K562 (cell line): ENCODE data around the gene HIVEP1. TPM values are rescaled to one million over a fixed set of nuclear protein-coding genes. Genes with fewer than 3 reads are reported as not detected.
A peak's percentile ranks its signal among the peaks of the same experiment; 100 is the strongest.

Experiments used
- CEBPB ChIP-seq: fragments of 450-650 bp; IDR thresholded peaks from 2 replicates; pipeline ENCODE4 v1.6.1; 2016; ENCODE audit warnings: missing genetic modification characterization, missing compliant biosample characterization
- ELF1 ChIP-seq: fragments of 200-800 bp; sonication (Bioruptor generic); IDR thresholded peaks from 2 replicates; pipeline ENCODE4 v1.6.1; 2016; ENCODE audit warnings: missing genetic modification characterization, missing compliant biosample characterization
- FOXM1 ChIP-seq, 2 experiments: fragments of 450-650 bp in 1 of 2; sonication (generic) in 1 of 2; formaldehyde crosslinking in 1 of 2; IDR thresholded peaks; 2 replicates each; pipeline versions ENCODE4 v1.6.1 to v1.9.0; 2017 to 2022; ENCODE audit warnings: low read depth in 2 of 2, mild to moderate bottlenecking in 2 of 2, missing genetic modification reagents in 1 of 2, moderate library complexity in 1 of 2
- HES1 ChIP-seq: fragments of 450-650 bp; IDR thresholded peaks from 2 replicates; pipeline ENCODE4 v1.6.1; 2016; ENCODE audit warnings: low read depth, mild to moderate bottlenecking, moderate library complexity
- HINFP ChIP-seq: fragments of 450-650 bp; conservative IDR thresholded peaks from 2 replicates; pipeline ENCODE4 v1.6.1; 2016; ENCODE audit warnings: missing genetic modification characterization, low read depth, mild to moderate bottlenecking, control low read depth, missing compliant biosample characterization
- HOXB6 ChIP-seq: fragments of 250-450 bp; sonication (Bioruptor Pico); IDR thresholded peaks from 2 replicates; pipeline ENCODE4 v1.5.1; 2022; ENCODE audit warnings: mild to moderate bottlenecking, borderline replicate concordance
- KDM1A ChIP-seq, 2 experiments: fragments of 450-650 bp; IDR thresholded peaks; 2 replicates each; pipeline ENCODE4 v1.6.1; 2016; ENCODE audit warnings: mild to moderate bottlenecking in 2 of 2
- MTA1 ChIP-seq: fragments of 450-650 bp; IDR thresholded peaks from 2 replicates; pipeline ENCODE4 v1.6.1; 2017; ENCODE audit warnings: borderline replicate concordance
- NFE2 ChIP-seq: IDR thresholded peaks from 2 replicates; pipeline ENCODE4 v1.6.1; 2014; ENCODE audit warnings: antibody characterized with exemption, low read depth
- NR3C1 ChIP-seq: sonication (generic); formaldehyde crosslinking; IDR thresholded peaks from 2 replicates; pipeline ENCODE4 v1.8.1; 2022; ENCODE audit warnings: missing genetic modification reagents
- PURB ChIP-seq: sonication (generic); formaldehyde crosslinking; IDR thresholded peaks from 2 replicates; pipeline ENCODE4 v1.9.0; 2021; ENCODE audit warnings: low read depth, mild to moderate bottlenecking, missing genetic modification reagents
- SPI1 ChIP-seq: IDR thresholded peaks from 2 replicates; pipeline ENCODE4 v1.6.1; 2011; ENCODE audit warnings: low read depth, low read length, control low read depth, borderline replicate concordance
- TAF9B ChIP-seq: fragments of 450-650 bp; IDR thresholded peaks from 2 replicates; pipeline ENCODE4 v1.6.1; 2018; ENCODE audit warnings: mild to moderate bottlenecking; ENCODE audit not compliant: partially characterized antibody
- ZNF12 ChIP-seq: sonication (generic); formaldehyde crosslinking; IDR thresholded peaks from 2 replicates; pipeline ENCODE4 v1.4.0; 2020; ENCODE audit warnings: mild to moderate bottlenecking, missing genetic modification reagents
- ZNF165 ChIP-seq: fragments of 250-450 bp; sonication (Bioruptor Pico); IDR thresholded peaks from 2 replicates; pipeline ENCODE4 v1.4.0; 2020; ENCODE audit warnings: borderline replicate concordance
- ZNF407 ChIP-seq: fragments of 450-650 bp; IDR thresholded peaks from 2 replicates; pipeline ENCODE4 v1.6.1; 2016; ENCODE audit warnings: low read depth
- polyA plus RNA-seq, 8 experiments: library from polyadenylated mRNA; depleted of rRNA in 4 of 8; stranded (reverse) in 5 of 8; unstranded in 3 of 8; fragments of >200 nt; fragmentation: Nextera tagmentation in 2 of 8; fragmentation: Illumina TruSeq in 1 of 8; extraction: Ambion mirVana in 2 of 8; extraction: Trizol in 1 of 8; gene quantifications; 2 replicates each; pipeline versions ENCODE4 v1.2.1 to v1.2.3, GENCODE V29; 2011 to 2014; ENCODE audit warnings: inconsistent platforms in 1 of 8, missing spikeins in 1 of 8
- total RNA-seq, 7 experiments: library from RNA; depleted of rRNA in 6 of 7; stranded (reverse); fragments of >200 nt in 6 of 7; fragmentation: Illumina TruSeq in 2 of 7; extraction: Trizol in 2 of 7; gene quantifications; 2 replicates each; pipeline versions ENCODE4 v1.2.1 to v1.2.3, GENCODE V29; 2011 to 2021; ENCODE audit warnings: low replicate concordance in 1 of 7

The HIVEP1 gene
- total and polyA plus RNA-seq, 9 of the 15 experiments (the other 6 are each of a cell fraction or from before 2014, with no cell fraction given) = 6.0 to 33.3 (median 21.7) TPM

- TF ChIP-seq MTA1 (no peak), HOXB6 (CRISPR knock-in tag) (no peak), TAF9B (peak; percentile 46), HINFP (tag) (no peak), KDM1A (IDR thresholded peaks at IDR 0.05) (peak in 1 of 2 experiments; percentile 60; a peak in 2 of 4 replicates), ZNF12 (CRISPR knock-in tag) (no peak), SPI1 (peak; percentile 75; the same call in 1 of the 2 replicates), PURB (no peak), FOXM1 (IDR thresholded peaks at IDR 0.05; ENCODE audit: low read depth) (0 out of 2 replicates have a peak, but pooled peaks have one; percentile 14), FOXM1 (CRISPR knock-in tag; IDR thresholded peaks at IDR 0.05; ENCODE audit: low read depth) (no peak), ZNF407 (peak; percentile 56), NFE2 (no peak), CEBPB (no peak), ZNF165 (CRISPR knock-in tag) (no peak), NR3C1 (CRISPR knock-in tag) (no peak), HES1 (no peak), ELF1 (0 out of 2 replicates have a peak, but pooled peaks have one; percentile 60)
Observed at GRCh38 chr6:12010635-12011275, 1.4 kb upstream of the HIVEP1 start (continued).
